ENCODE results near the gene ZNF226.
"Not testable (repeated sequence)": the region's sequence is repeated elsewhere in the genome, so short reads cannot be mapped to it uniquely, and the experiment has no call there.

The ZNF226 gene

GRCh38 chr19:44212866-44213346 is 48.0 kb downstream of the ZNF226 start:
- DNase-seq: no peak

GRCh38 chr19:44219926-44220325 is 55.0 kb downstream of the ZNF226 start:
- DNase-seq: not testable (repeated sequence)

- not testable (repeated sequence) for DNase-seq
Observed at GRCh38 chr19:44220761-44221160, 55.9 kb downstream of the ZNF226 start.

- not testable (repeated sequence) for DNase-seq
Observed at GRCh38 chr19:44221291-44221690, 56.4 kb downstream of the ZNF226 start.
